Suppressor macrophage treated with lipopolysaccharide for 1 hour (primary cell): ENCODE results near the gene SYNRG.

Experiments used
- DNase-seq, 3 donors: peaks; one replicate each; pipeline ENCODE4 v3.0.0-alpha.2; 2020 to 2022

SYNRG gene

GRCh38 chr17:37475731-37476420, 133.3 kb downstream of the SYNRG start:
- DNase-seq: peak; percentile 73 to 90 (median 88)

- DNase-seq: no peak
Observed at GRCh38 chr17:37470181-37470580, 139.0 kb downstream of the SYNRG start.

GRCh38 chr17:37466471-37466870, 142.7 kb downstream of the SYNRG start:
- no peak for DNase-seq

GRCh38 chr17:37465069-37465616, 144.1 kb downstream of the SYNRG start:
- DNase-seq: peak in 1 of 3 donors; percentile 43
